GM21723 (cell line): ENCODE data around the gene TWIST1.

Experiments used
- ATAC-seq: cut with Tn5 transposase; IDR thresholded peaks from one replicate; pipeline ENCODE4 v1.9.1; 2021; ENCODE audit warnings: mild to moderate bottlenecking, moderate library complexity; ENCODE audit not compliant: unreplicated experiment

TWIST1 gene

GRCh38 chr7:19113855-19114550 is 3.4 kb downstream of the TWIST1 start:
- ATAC-seq, result no peak

- ATAC-seq, result no peak
Measured at GRCh38 chr7:19113002-19113350, 4.5 kb downstream of the TWIST1 start.

- ATAC-seq, result no peak
Measured at GRCh38 chr7:19112274-19113001, 5.0 kb downstream of the TWIST1 start.

- ATAC-seq, result no peak
Measured at GRCh38 chr7:19111474-19112273, 5.8 kb downstream of the TWIST1 start.

- ATAC-seq, result no peak
Measured at GRCh38 chr7:19110776-19111175, 6.7 kb downstream of the TWIST1 start.

GRCh38 chr7:19110026-19110730 is 7.3 kb downstream of the TWIST1 start:
- ATAC-seq, result no peak

GRCh38 chr7:19109000-19109946 is 8.2 kb downstream of the TWIST1 start:
- ATAC-seq, result no peak

GRCh38 chr7:19107356-19108146 is 9.9 kb downstream of the TWIST1 start:
- no peak for ATAC-seq

- ATAC-seq, result no peak
Measured at GRCh38 chr7:19107081-19107355, 10.4 kb downstream of the TWIST1 start.

- no peak for ATAC-seq
Measured at GRCh38 chr7:19106241-19107080, 11.0 kb downstream of the TWIST1 start.

- no peak for ATAC-seq
Measured at GRCh38 chr7:19105546-19105945, 11.9 kb downstream of the TWIST1 start.

GRCh38 chr7:19104811-19105210 is 12.6 kb downstream of the TWIST1 start:
- no peak for ATAC-seq

- no peak for ATAC-seq
Measured at GRCh38 chr7:19102884-19103283, 14.6 kb downstream of the TWIST1 start.

GRCh38 chr7:19101909-19102308 is 15.5 kb downstream of the TWIST1 start:
- no peak for ATAC-seq

- no peak for ATAC-seq
Measured at GRCh38 chr7:19101472-19101871, 16.0 kb downstream of the TWIST1 start.

- no peak for ATAC-seq
Measured at GRCh38 chr7:19099924-19100323, 17.5 kb downstream of the TWIST1 start.

- no peak for ATAC-seq
Measured at GRCh38 chr7:19099194-19099593, 18.2 kb downstream of the TWIST1 start.

- ATAC-seq, result no peak
Measured at GRCh38 chr7:19098510-19098909, 18.9 kb downstream of the TWIST1 start.
